Hematopoietic multipotent progenitor cell treated with erythropoietin and hydrocortisone succinate and interleukin-3 and kit ligand, for 8 days (in vitro differentiated cells): ENCODE results near the gene NELFB.

Experiments
- DNase-seq: peaks from one replicate; pipeline ENCODE4 v3.0.0-alpha.2; 2015

NELFB gene

GRCh38 chr9:137251490-137252268 is 3.4 kb upstream of the NELFB start:
- no peak for DNase-seq

GRCh38 chr9:137252555-137253506 is 2.3 kb upstream of the NELFB start:
- no peak for DNase-seq

- no peak for DNase-seq
Observed at GRCh38 chr9:137253717-137254623, 1.2 kb upstream of the NELFB start.

GRCh38 chr9:137255448-137256114 is 454 bp downstream of the NELFB start:
- DNase-seq = peak; percentile 36

GRCh38 chr9:137256362-137256761 is 1.2 kb downstream of the NELFB start:
- no peak for DNase-seq

GRCh38 chr9:137256856-137257255 is 1.7 kb downstream of the NELFB start:
- DNase-seq = peak; percentile 23

- peak; percentile 40 for DNase-seq
Observed at GRCh38 chr9:137262173-137262908, 7.2 kb downstream of the NELFB start.

GRCh38 chr9:137262909-137263285 is 7.8 kb downstream of the NELFB start:
- DNase-seq = no peak

GRCh38 chr9:137263506-137263905 is 8.4 kb downstream of the NELFB start:
- DNase-seq = no peak

- DNase-seq = no peak
Observed at GRCh38 chr9:137264067-137264466, 8.9 kb downstream of the NELFB start.

GRCh38 chr9:137265496-137266161 is 10.5 kb downstream of the NELFB start:
- no peak for DNase-seq

GRCh38 chr9:137266162-137266527 is 11.0 kb downstream of the NELFB start:
- DNase-seq = no peak

GRCh38 chr9:137266585-137267453 is 11.7 kb downstream of the NELFB start:
- no peak for DNase-seq

- DNase-seq = no peak
Observed at GRCh38 chr9:137267933-137268355, 12.8 kb downstream of the NELFB start.

- no peak for DNase-seq
Observed at GRCh38 chr9:137268538-137269201, 13.5 kb downstream of the NELFB start.

GRCh38 chr9:137269231-137269772 is 14.2 kb downstream of the NELFB start:
- DNase-seq = no peak

- DNase-seq = no peak
Observed at GRCh38 chr9:137270929-137271695, 16.0 kb downstream of the NELFB start.

- DNase-seq = no peak
Observed at GRCh38 chr9:137271696-137272076, 16.6 kb downstream of the NELFB start.
